Measurements from ENCODE around the gene LCORL. TPM values are rescaled to one million over a fixed set of nuclear protein-coding genes. Genes with fewer than 3 reads are reported as not detected.
"Not testable (repeated sequence)": the region's sequence is repeated elsewhere in the genome, so short reads cannot be mapped to it uniquely, and the experiment has no call there.

Gene LCORL
- total RNA-seq, 1 experiment from 2014 or later = 13.8 TPM

GRCh38 chr4:18041114-18041513, 19.6 kb upstream of the LCORL start:
- H3K4me3 ChIP-seq = no peak overlapping the region
- H3K27ac ChIP-seq = no peak overlapping the region
- H3K4me2 ChIP-seq = no peak overlapping the region
- intact Hi-C loops (cut with micrococcal nuclease; ENCODE audit: unreplicated experiment) = no loop called here
- no peaks in the 10 kb centered on the region for H3F3A ChIP-seq (ENCODE audit: insufficient read depth, low read depth)
- H3K4me1 ChIP-seq (replicated peaks; ENCODE audit: insufficient read depth) = no peaks in the 10 kb centered on the region
- no peaks in the 10 kb centered on the region for H3K36me3 ChIP-seq (ENCODE audit: low read depth)
- no peaks in the 10 kb centered on the region for H3K9me2 ChIP-seq (ENCODE audit: insufficient read depth)
- no peak for DNase-seq
- ChIA-PET CTCF (no interaction called here), POLR2A (ENCODE audit: unreplicated experiment) (no interaction called here)
- no peaks in the 10 kb centered on the region for H4K20me1 ChIP-seq (ENCODE audit: insufficient read depth)
- H3K79me2 ChIP-seq (ENCODE audit: low read depth) = no peaks in the 10 kb centered on the region
- TF ChIP-seq CTCF (conservative IDR thresholded peaks at IDR 0.05) = no peak
- TF ChIP-seq EZH2 (IDR thresholded peaks at IDR 0.05; ENCODE audit: low read depth) = no peak
- H2AFZ ChIP-seq = no peak overlapping the region
- H3K27me3 ChIP-seq (ENCODE audit: insufficient read depth, low read depth) = no peaks in the 10 kb centered on the region
- no TSS peak for BruUV-seq (replicated peaks)
- H3K9me3 ChIP-seq (ENCODE audit: insufficient read depth, low read depth) = no peaks in the 10 kb centered on the region

GRCh38 chr4:18039113-18039512, 17.6 kb upstream of the LCORL start:
- Histone ChIP-seq H3K9me2 (ENCODE audit: insufficient read depth) (no peaks in the 10 kb centered on the region), H3F3A (ENCODE audit: insufficient read depth, low read depth) (no peaks in the 10 kb centered on the region), H3K27ac (no peak overlapping the region), H2AFZ (no peak overlapping the region), H3K27me3 (ENCODE audit: insufficient read depth, low read depth) (no peaks in the 10 kb centered on the region), H4K20me1 (ENCODE audit: insufficient read depth) (no peaks in the 10 kb centered on the region), H3K4me3 (no peak overlapping the region), H3K79me2 (ENCODE audit: low read depth) (no peaks in the 10 kb centered on the region), H3K4me1 (replicated peaks; ENCODE audit: insufficient read depth) (no peaks in the 10 kb centered on the region), H3K36me3 (ENCODE audit: low read depth) (no peaks in the 10 kb centered on the region), H3K9me3 (ENCODE audit: insufficient read depth, low read depth) (no peaks in the 10 kb centered on the region), H3K4me2 (no peak overlapping the region)
- DNase-seq = no peak
- intact Hi-C loops (cut with micrococcal nuclease; ENCODE audit: unreplicated experiment) = no loop called here
- no TSS peak for BruUV-seq (replicated peaks)
- CTCF ChIA-PET = no interaction called here
- POLR2A ChIA-PET (ENCODE audit: unreplicated experiment) = no interaction called here
- TF ChIP-seq EZH2 (IDR thresholded peaks at IDR 0.05; ENCODE audit: low read depth) = no peak
- TF ChIP-seq CTCF (conservative IDR thresholded peaks at IDR 0.05) = no peak

- H3K4me3 ChIP-seq; H3K79me2 ChIP-seq (ENCODE audit: low read depth); CTCF ChIA-PET; H4K20me1 ChIP-seq (ENCODE audit: insufficient read depth); H2AFZ ChIP-seq; POLR2A ChIA-PET (ENCODE audit: unreplicated experiment); H3K27ac ChIP-seq; H3K4me1 ChIP-seq (replicated peaks; ENCODE audit: insufficient read depth); H3K27me3 ChIP-seq (ENCODE audit: insufficient read depth, low read depth); H3F3A ChIP-seq (ENCODE audit: insufficient read depth, low read depth); BruUV-seq (replicated peaks); DNase-seq; H3K9me3 ChIP-seq (ENCODE audit: insufficient read depth, low read depth); H3K36me3 ChIP-seq (ENCODE audit: low read depth); H3K4me2 ChIP-seq; H3K9me2 ChIP-seq (ENCODE audit: insufficient read depth); intact Hi-C loops (cut with micrococcal nuclease; ENCODE audit: unreplicated experiment): not testable (repeated sequence)
Observed at GRCh38 chr4:18036369-18036768, 14.8 kb upstream of the LCORL start.

GRCh38 chr4:18034099-18034498, 12.5 kb upstream of the LCORL start:
- H4K20me1 ChIP-seq (ENCODE audit: insufficient read depth) = 0 out of 2 replicates have a peak, but pooled peaks cover 5% of the 10 kb centered on the region
- no peaks in the 10 kb centered on the region for H3K9me3 ChIP-seq (ENCODE audit: insufficient read depth, low read depth)

More at GRCh38 chr4:18034099-18034498, 12.5 kb upstream of the LCORL start:
- no peak overlapping the region for H3K4me2 ChIP-seq
- intact Hi-C loops (cut with micrococcal nuclease; ENCODE audit: unreplicated experiment) = no loop called here
- H3K27ac ChIP-seq = no peak overlapping the region
- H3K4me1 ChIP-seq (replicated peaks; ENCODE audit: insufficient read depth) = no peaks in the 10 kb centered on the region
- BruUV-seq (replicated peaks) = no TSS peak
- no peak overlapping the region for H3K4me3 ChIP-seq
- ChIA-PET CTCF (no interaction called here), POLR2A (ENCODE audit: unreplicated experiment) (no interaction called here)
- TF ChIP-seq EZH2 (IDR thresholded peaks at IDR 0.05; ENCODE audit: low read depth) (no peak), CTCF (conservative IDR thresholded peaks at IDR 0.05) (no peak)
- H3F3A ChIP-seq (ENCODE audit: insufficient read depth, low read depth) = no peaks in the 10 kb centered on the region
- no peak overlapping the region for H2AFZ ChIP-seq
- H3K9me2 ChIP-seq (ENCODE audit: insufficient read depth) = no peaks in the 10 kb centered on the region
- H3K36me3 ChIP-seq (ENCODE audit: low read depth) = no peaks in the 10 kb centered on the region
- no peaks in the 10 kb centered on the region for H3K27me3 ChIP-seq (ENCODE audit: insufficient read depth, low read depth)
- DNase-seq = no peak
- no peaks in the 10 kb centered on the region for H3K79me2 ChIP-seq (ENCODE audit: low read depth)

Measured in PC-9 (cell line).